Adrenal gland (tissue), 12 donors: ENCODE results near the gene NRXN2. TPM values are rescaled to one million over a fixed set of nuclear protein-coding genes. Genes with fewer than 3 reads are reported as not detected.

Experiments used
- DNase-seq, 7 donors: peaks; one replicate each; pipeline ENCODE4 v3.0.0-alpha.2; 2019 to 2020
- H3K27ac ChIP-seq, 5 donors: fragments of 200-600 bp; sonication (generic) in 4 of 5; 1 replicate in 3 of 5; 2 replicates in 2 of 5; pipeline versions ENCODE4 v1.5.1 to v1.8.0; 2016 to 2020; ENCODE audit warnings: mild to moderate bottlenecking in 1 of 5
- H3K27me3 ChIP-seq: fragments of 200-600 bp; 2 replicates; pipeline ENCODE4 v1.8.0; 2021
- H3K36me3 ChIP-seq, 2 donors: fragments of 200-600 bp; replicated peaks in 1 of 2; 1 replicate in 1 of 2; 2 replicates in 1 of 2; pipeline versions ENCODE4 v1.5.1 to v1.8.0; 2018 to 2022
- H3K4me1 ChIP-seq, 2 donors: fragments of 200-600 bp; replicated peaks in 1 of 2; 1 replicate in 1 of 2; 2 replicates in 1 of 2; pipeline versions ENCODE4 v1.5.1 to v1.8.0; 2018 to 2021
- H3K4me3 ChIP-seq, 4 donors: fragments of 200-600 bp; sonication (generic) in 3 of 4; one replicate each; pipeline ENCODE4 v1.5.1; 2016 to 2018
- H3K9me3 ChIP-seq, 3 donors: fragments of 200-600 bp; sonication (generic) in 1 of 3; replicated peaks in 1 of 3; 1 replicate in 2 of 3; 2 replicates in 1 of 3; pipeline versions ENCODE4 v1.5.1 to v1.8.0; 2016 to 2021
- CTCF ChIP-seq, 6 experiments: fragments of 450-650 bp in 4 of 6; fragments of 200-600 bp in 2 of 6; sonication (generic) in 1 of 6; IDR thresholded peaks; 1 replicate in 5 of 6; 2 replicates in 1 of 6; pipeline versions ENCODE4 v1.5.1 to v1.8.0; 2016 to 2021; ENCODE audit warnings: antibody characterized with exemption in 6 of 6, mild to moderate bottlenecking in 2 of 6, moderate library complexity in 1 of 6
- POLR2A ChIP-seq, 2 donors: fragments of 450-650 bp; IDR thresholded peaks; one replicate each; pipeline ENCODE4 v1.6.1; 2017; ENCODE audit warnings: antibody characterized with exemption in 2 of 2, mild to moderate bottlenecking in 2 of 2, moderate library complexity in 1 of 2
- WGBS, 4 donors: extraction: QIAGEN DNeasy Blood & Tissue Kit in 2 of 4; methylation state at CpG; one replicate each; pipeline versions ENCODE4 v1.1.5 to v1.1.7; 2013 to 2017; 5-methylcytosine and 5-hydroxymethylcytosine counted together
- intact Hi-C, 2 donors: fragments of 100-400 bp; cut with DNase I; formaldehyde crosslinking; loops; one replicate each; pipeline versions ENCODE4 v1.14.1 to v1.15.0; 2022 to 2023
- polyA plus RNA-seq, 3 donors: library from polyadenylated mRNA; stranded (reverse); fragments of 200-250 nt in 2 of 3; fragments of 350-450 nt in 1 of 3; fragmentation: Illumina TruSeq in 1 of 3; extraction: RNeasy Lipid Tissue Mini Kit (QIAGEN cat#74804) in 1 of 3; gene quantifications; one replicate each; pipeline ENCODE4 v1.2.3, GENCODE V29; 2013 to 2014
- total RNA-seq, 9 donors: library from RNA; depleted of rRNA in 4 of 9; stranded (reverse); fragments of >200 nt in 4 of 9; fragments of 120-200 nt in 1 of 9; fragmentation: NEBNext Ultra II Directional in 1 of 9; extraction: Animal tissue kit (Norgen Biotek cat#: 25700) in 1 of 9; gene quantifications; one replicate each; pipeline versions ENCODE4 v1.1.0 to v1.2.4, GENCODE V29; 2013 to 2023
- donor health status: healthy with polysubstance abuse.
- donor health status: Bipolar disorder and iron deficiency.
- donor health status: DM: yes; HTN: yes; CAD: no.
- donor health status: DM: no; HTN: no; CAD: no.
- donor health status: DM: no; HTN: no; CAD: no.
- donor health status: DM: yes; HTN: yes; CAD: no.

The NRXN2 gene
- total and polyA plus RNA-seq, 12 donors = 1.7 to 17.1 (median 4.9) TPM

DNA sequence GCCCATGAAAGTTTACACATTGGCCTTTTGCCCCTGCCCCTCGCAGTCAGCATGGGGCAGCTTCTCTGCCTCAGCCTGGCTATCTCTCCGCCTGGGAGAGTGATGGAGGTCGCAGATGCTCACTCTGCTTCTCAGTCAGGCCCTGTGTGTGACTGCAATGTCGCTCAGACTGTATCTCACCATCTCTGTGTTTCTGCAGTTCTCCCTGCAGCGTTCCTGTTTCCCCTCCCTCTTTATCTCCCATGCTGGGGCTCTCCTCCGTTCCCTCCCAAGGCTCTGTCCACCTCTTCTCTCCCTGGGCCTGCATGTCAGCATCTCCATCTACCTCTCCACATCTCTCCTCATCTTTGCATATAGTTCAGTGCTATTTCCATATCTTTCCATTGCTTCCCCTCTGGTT is 93.9 kb downstream of the NRXN2 start:
- Histone ChIP-seq H3K27me3 (no peaks in the 10 kb centered on the region), H3K36me3 (no peaks in the 10 kb centered on the region), H3K4me3 (no peak overlapping the region), H3K4me1 (no peaks in the 10 kb centered on the region), H3K9me3 (no peaks in the 10 kb centered on the region), H3K27ac (no peak overlapping the region)
- 87 to 93% (median 89%) methylated on average over 6 of the region's 6 CpGs for WGBS, 4 donors
- DNase-seq = no peak
- intact Hi-C loops = no loop called here
- TF ChIP-seq POLR2A (IDR thresholded peaks at IDR 0.05) (no peak), CTCF (IDR thresholded peaks at IDR 0.05) (no peak)

DNA sequence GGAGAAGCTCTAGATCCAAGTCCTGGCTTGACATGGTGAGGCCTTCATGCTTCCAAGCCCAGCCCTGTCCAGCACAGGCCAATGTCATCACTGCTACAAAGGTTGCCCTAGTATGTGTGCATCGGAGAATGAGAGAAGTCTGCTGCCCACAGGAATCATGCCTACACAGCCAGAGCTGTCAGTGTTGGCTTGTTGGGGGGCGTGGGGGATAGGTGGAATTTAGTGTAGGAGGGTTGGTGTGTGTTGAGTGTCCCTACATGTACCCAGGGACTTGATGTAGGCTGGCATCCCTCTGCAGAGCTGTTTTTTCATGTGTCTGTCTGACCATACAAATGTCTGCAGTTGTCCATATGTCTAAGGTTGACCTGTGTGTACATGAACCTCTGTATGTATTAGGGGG is 94.4 kb downstream of the NRXN2 start:
- Histone ChIP-seq H3K27ac (no peak overlapping the region), H3K4me1 (no peaks in the 10 kb centered on the region), H3K9me3 (no peaks in the 10 kb centered on the region), H3K4me3 (no peak overlapping the region), H3K36me3 (no peaks in the 10 kb centered on the region), H3K27me3 (no peaks in the 10 kb centered on the region)
- intact Hi-C loops = no loop called here
- no peak for DNase-seq
- 71 to 97% (median 86%) methylated on average over 1 to 2 of the region's 2 CpGs for WGBS, 4 donors
- TF ChIP-seq CTCF (IDR thresholded peaks at IDR 0.05) (no peak), POLR2A (IDR thresholded peaks at IDR 0.05) (no peak)

DNA sequence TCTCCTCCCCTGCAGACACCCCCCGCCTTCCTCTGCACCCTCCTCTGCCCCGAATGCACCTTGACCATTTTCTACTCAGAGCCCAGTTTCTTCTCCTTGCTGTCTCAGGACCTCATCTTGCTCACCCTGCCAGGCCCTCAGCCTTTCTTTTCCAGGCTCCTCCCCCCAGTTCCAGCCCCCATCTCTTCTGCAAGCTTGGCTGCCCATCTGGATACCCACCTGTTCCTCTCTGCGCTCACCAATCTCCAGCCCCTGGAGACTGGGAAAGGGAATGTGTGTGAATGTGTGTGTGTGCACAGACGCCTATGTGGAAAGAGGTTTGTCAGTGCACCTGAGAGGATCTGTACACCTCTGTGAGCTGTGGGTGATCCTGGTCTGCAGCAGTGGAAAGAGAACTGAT is 95.6 kb downstream of the NRXN2 start:
- H3K27me3 ChIP-seq = no peaks in the 10 kb centered on the region

DNA sequence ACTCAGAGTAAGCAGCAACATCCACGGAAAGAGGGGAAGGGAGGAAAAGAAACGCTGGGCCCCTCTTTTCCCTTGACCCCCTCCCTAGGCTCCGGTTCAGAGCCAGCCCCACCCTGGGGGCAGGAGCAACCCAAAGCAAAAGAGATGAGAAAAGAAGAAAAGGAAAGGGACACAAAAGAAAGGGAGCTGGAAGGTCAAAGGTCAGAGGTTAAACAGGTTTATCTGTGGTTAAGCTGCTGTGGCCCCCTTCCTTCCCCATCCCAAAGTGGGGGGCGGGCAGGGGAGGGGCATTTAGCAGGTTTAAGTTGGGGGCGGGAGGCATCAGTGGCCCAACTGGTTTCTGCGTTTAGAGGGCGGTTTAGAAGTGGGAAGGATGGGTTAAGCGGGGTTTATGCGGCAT is 96.4 kb downstream of the NRXN2 start:
- intact Hi-C loops = no loop called here
- no peak for DNase-seq

More for the DNA sequence above, 95.6 kb downstream of the NRXN2 start:
- no peaks in the 10 kb centered on the region for H3K36me3 ChIP-seq
- no peak for TF ChIP-seq POLR2A (IDR thresholded peaks at IDR 0.05)
- no peak for TF ChIP-seq CTCF (IDR thresholded peaks at IDR 0.05)
- no peak overlapping the region for H3K4me3 ChIP-seq
- 86 to 97% (median 92%) methylated on average over 3 to 4 of the region's 4 CpGs for WGBS, 4 donors
- H3K9me3 ChIP-seq = no peaks in the 10 kb centered on the region
- intact Hi-C loops = no loop called here
- H3K4me1 ChIP-seq = no peaks in the 10 kb centered on the region
- H3K27ac ChIP-seq = no peak overlapping the region
- DNase-seq = no peak

More for the DNA sequence above, 96.4 kb downstream of the NRXN2 start:
- no peak overlapping the region for H3K4me3 ChIP-seq
- no peaks in the 10 kb centered on the region for H3K27me3 ChIP-seq
- no peaks in the 10 kb centered on the region for H3K9me3 ChIP-seq
- H3K36me3 ChIP-seq = no peaks in the 10 kb centered on the region
- peaks cover 0 to under 1% of the 10 kb centered on the region in 2 donors for H3K4me1 ChIP-seq
- WGBS, 4 donors = 80 to 83% (median 82%) methylated on average over 8 to 9 of the region's 9 CpGs
- H3K27ac ChIP-seq = no peak overlapping the region
- TF ChIP-seq POLR2A (IDR thresholded peaks at IDR 0.05) (no peak), CTCF (IDR thresholded peaks at IDR 0.05) (no peak)
